ENCODE measurements around the gene PI4KB.

DNA sequence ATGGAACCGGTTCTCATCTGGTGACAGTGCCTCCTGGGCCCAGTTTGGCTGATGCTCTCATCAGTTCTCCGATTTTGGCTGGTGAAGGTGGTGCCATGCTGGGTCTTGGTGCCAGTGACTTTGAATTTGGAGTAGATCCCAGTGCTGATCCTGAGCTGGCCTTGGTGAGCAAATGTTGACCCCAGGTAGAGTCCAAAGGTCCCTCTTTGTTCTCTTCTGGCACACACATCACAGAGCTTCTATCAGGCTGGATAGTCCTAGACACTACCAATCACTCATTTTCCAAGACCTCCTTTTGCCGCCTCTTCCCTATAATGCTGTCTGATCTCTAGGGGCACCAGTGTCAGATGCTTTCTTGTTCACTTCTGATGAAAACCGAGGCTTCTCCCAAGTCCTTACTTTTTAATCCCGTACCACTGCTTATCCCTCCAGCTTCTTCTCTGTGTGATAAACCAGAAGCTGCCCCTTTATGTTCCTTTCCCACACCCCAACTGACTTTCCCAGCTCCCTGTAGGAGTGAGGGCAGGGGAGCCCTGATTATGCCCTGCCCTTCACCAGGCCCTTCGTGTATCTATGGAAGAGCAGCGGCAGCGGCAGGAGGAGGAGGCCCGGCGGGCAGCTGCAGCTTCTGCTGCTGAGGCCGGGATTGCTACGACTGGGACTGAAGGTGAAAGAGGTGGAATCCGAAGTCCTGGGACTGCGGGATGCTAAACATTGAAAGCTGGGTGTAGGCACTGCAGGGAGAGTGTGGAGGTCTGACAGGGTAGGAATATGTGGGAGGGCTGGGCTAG lies 61.6 kb downstream of the PI4KB start:
- TF ChIP-seq, protein P1, sequence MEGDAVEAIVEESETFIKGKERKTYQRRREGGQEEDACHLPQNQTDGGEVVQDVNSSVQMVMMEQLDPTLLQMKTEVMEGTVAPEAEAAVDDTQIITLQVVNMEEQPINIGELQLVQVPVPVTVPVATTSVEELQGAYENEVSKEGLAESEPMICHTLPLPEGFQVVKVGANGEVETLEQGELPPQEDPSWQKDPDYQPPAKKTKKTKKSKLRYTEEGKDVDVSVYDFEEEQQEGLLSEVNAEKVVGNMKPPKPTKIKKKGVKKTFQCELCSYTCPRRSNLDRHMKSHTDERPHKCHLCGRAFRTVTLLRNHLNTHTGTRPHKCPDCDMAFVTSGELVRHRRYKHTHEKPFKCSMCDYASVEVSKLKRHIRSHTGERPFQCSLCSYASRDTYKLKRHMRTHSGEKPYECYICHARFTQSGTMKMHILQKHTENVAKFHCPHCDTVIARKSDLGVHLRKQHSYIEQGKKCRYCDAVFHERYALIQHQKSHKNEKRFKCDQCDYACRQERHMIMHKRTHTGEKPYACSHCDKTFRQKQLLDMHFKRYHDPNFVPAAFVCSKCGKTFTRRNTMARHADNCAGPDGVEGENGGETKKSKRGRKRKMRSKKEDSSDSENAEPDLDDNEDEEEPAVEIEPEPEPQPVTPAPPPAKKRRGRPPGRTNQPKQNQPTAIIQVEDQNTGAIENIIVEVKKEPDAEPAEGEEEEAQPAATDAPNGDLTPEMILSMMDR (IDR thresholded peaks at IDR 0.05 in 8 of 11, conservative IDR thresholded peaks at IDR 0.05 in 3 of 11), result no peak
- TF ChIP-seq POLR2AphosphoS5 (IDR thresholded peaks at IDR 0.05), result peak in 1 of 3 donors; percentile 39
- TF ChIP-seq POLR2A (IDR thresholded peaks at IDR 0.05), result no peak

Measured in spleen (tissue), 7 donors.